ENCODE results near the gene WDR13.

GRCh38 chrX:48611703-48612102 is 14.4 kb downstream of the WDR13 start:
- TF ChIP-seq CTCF (IDR thresholded peaks at IDR 0.05; ENCODE audit: low read depth, low read length, missing input control) = no peak
- no peak for TF ChIP-seq EGR1 (IDR thresholded peaks at IDR 0.05; ENCODE audit: low read depth in 2 of 2)
- no peak for TF ChIP-seq FOXA1 (IDR thresholded peaks at IDR 0.05)
- no peak for TF ChIP-seq RAD21 (IDR thresholded peaks at IDR 0.05)
- no peak for TF ChIP-seq MAX (IDR thresholded peaks at IDR 0.05)
- TF ChIP-seq TAF1 (conservative IDR thresholded peaks at IDR 0.05) = no peak
- TF ChIP-seq ATF3 (IDR thresholded peaks at IDR 0.05) = no peak
- TF ChIP-seq GABPA (IDR thresholded peaks at IDR 0.05 in 1 of 2, conservative IDR thresholded peaks at IDR 0.05 in 1 of 2) = no peak
- no peak for TF ChIP-seq ZBTB33 (IDR thresholded peaks at IDR 0.05)
- no peak for TF ChIP-seq YY1 (IDR thresholded peaks at IDR 0.05)

Measured in liver (tissue), 3 donors.